Activated CD8-positive, alpha-beta memory T cell treated with anti-CD3 and anti-CD28 coated beads, Interleukin-2, amount 50 U/mL, for 24 hours (primary cell): Measurements from ENCODE around the gene PRKCD.

Experiments used
- DNase-seq: peaks from one replicate; pipeline ENCODE4 v3.0.0-alpha.2; 2020; ENCODE audit errors: extremely low read depth

The PRKCD gene

DNA sequence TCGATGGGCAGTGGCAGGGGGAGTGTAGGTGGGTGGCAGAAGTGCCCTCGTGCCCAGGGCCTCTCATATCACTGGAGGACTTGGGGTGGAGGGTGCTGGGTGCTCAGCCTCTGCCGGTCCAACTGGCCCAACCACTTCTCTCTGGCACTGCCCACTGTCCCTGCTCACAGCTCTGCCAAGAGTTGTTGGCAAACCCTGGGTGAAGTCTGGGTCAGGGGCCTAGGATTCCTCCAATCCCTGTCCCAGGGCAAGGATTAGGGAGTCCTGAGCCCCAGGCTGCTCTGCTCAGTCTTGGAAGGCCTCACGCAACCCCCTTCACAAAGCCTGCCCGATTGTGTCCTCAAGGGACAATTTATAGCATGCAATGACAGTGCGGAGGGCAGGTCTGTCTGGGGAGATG, 5.2 kb upstream of the PRKCD start:
- DNase-seq: no peak

DNA sequence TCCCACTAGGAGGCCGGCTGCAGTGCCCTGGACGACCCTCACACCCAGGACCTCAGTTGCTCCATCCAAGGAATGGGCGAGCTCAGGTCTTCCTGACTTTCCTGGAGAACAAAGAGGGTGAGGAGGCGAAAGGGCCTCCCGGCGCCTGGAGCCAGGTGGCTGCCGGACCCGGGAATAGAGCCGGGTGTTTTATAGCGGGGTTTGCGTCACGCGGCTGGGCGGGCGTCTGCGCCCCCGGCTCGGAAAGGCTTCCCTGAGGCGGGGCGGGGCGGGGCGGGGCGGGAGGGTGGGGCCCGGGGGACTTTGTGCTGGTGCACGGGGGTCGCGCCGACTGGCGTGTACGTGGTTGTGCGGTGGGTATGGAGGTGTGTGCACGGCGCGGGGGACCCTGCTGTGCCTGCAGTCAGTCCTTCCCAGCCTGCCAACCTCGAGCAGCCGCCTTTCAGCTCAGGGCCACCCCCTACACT, 4.6 kb upstream of the PRKCD start:
- DNase-seq: no peak

DNA sequence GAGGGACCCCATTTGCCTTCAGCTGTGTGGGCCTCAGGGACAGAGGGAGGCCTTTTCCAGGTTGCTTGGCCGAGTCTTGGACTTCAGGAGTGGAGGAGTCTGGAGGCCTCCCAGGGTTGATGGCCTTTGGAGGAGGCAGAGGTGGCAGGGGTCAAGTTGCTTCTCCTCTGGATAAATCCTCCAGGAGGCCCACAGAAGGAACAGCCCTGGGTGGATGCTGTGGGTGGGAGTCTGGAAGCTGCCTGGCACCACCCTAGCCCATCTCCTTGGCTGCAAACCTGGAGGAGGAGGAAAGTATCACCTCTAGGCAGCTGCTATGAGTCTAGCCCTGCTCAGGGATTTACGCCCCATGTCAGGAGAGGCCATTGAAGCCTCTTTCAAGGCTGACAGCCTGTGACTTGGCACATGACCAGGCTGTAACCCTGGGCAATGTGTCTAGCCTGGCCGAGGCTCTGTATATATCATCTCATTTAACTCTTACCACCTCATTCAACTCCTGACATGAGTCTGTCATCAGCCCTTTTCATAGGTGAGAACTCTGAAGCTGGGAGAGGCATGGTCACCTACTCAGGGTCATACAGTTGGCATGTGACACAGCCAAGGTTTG, 2.9 kb upstream of the PRKCD start:
- no peak for DNase-seq

DNA sequence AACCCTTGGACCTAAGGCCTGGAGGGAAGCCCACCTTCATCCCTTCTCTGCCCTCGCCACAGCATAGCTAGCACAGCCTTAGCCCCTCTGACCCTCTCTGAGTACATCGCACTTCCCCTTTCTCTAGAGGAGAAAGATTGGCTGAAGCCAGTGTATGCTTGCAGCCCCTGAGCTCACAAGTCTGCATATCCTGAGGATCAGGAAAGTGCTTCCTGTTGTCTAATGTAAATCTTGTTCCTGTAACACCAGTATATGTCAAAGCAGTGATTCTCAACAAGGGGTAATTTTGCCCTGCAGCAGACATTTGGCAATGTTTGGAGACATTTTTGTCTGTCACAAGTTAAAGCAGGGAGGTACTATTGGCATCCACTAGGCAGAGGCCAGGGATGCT, 2.2 kb upstream of the PRKCD start:
- DNase-seq: no peak

DNA sequence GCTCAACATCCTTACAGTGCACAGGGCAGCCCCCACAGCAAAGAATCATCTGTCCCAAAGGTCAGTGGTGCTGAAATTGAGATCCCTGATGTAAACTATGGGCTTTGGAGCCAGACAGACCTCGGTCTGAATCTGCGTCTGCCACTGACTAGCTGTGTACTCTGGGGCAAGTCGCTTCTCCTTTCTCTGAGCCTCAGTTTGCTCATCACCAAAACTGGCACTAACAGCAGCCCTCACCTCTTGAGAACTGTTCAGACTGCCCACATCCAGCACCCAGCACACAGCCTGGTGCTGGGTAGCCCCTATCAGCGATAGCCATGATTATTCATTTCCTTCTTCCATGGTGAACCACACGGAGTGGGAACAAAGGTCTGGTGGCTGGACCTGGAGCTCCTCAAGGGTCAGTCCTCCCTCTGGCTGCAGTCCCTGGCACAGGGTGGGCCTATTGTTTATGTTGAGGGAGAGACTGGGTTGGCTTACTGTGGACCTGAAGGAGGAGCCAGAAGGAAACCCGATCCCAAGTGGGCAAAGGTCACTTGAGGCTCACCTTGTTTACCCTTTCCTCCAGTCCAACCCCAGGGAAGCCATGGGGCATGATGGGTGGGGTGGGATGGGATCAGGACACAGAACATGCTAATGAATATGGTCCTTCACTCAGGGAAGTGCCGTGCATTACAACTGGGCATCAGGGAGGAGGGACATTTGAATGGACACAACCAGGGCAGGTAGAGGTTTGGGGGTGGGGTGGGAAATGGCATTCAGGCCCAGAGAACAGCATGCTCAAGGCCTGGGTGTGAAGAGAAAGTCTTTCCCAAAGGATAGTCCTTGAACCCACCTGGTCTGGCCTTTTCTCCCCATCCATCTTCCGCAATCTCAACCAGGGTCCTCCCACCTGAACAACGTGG, 1.6 kb upstream of the PRKCD start:
- DNase-seq: no peak

DNA sequence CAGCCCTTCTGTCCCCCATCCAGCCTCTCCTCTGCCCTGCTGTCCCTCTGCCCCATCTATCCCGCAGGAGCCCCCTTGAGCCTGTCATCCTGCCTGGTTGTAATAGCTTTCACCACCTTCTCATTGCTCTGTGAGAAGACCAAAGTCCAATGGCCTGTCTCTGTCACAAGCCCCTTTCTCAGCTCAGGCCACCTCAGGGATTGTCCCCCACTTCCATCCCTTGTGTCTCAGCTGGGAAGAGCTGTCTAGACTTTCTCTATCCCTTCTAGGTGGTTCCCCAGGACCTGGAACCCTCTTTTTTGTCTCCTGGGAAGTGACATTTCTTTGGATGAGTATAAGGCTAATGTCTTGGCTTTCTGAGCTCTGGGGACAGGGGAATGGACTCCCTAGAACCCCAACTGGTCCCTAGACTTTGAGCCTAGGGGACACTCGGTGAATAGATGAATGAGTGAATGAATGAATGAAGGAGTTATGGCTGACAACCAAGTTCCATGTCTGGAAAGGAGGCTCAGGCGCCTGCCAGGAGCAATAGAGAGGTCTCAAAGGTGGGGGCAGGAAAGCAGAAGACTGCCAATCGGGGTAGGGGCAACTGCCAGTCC, 849 bp upstream of the PRKCD start:
- DNase-seq: no peak

DNA sequence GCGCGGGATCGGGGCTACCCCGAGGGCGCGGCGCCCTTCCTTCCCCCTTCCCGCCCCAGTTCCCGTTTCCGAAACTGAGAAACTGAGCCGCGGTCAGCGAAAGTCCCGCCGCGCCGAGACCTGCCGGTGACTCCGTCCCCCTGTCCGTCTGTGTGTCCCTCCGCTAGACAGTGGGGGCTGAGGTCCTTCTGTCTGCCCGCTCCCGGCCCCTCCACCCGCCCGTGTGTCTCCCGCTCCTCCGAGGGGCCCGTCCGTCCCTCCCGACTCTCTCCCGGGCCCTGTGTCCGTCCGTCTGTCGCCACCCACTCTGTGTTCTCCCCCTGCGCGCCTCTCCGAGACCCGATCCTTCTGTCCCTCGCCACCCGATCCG, 426 bp downstream of the PRKCD start:
- no peak for DNase-seq

DNA sequence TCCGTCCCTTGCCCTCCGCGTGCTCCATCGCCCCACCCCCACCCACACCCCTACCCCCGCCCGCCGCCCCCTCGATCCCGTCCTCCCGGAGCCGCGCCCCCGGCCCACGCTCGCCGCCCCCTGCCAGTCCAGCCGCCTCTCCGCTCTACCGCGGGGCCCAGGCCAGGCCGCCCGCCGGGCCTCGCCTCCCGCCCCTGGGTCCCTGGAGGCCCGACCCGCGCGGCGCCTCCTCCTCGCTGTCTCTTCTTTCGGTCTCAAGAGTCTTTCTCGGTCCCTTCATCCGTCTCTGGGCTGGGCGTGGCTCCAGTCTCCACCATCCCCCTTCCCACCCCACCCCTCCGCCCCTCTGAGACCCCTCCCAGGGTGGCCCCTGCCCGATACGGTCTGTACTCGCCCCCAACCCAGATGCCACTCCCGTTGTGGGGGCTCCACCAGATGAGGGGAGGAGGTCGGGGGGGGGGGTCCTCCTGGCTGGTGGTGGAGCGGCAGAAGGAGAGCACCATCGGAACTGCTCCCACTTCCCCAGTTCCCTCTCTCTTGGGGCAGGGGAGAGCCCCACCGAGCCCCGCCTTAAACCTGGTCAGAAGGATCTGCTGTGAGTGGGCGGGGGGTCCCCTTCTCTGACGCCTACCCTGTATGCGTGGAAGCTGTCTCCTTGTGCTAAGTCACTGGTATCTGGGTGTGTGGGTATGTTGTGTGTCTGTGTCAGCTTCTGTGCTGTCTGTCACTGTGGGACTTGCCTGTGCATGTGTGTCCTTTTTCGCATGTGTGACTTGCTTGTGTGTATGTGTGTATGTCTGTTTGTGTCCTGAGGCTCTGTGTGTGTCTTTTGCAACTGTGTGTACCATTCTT, 1.0 kb downstream of the PRKCD start:
- no peak for DNase-seq

DNA sequence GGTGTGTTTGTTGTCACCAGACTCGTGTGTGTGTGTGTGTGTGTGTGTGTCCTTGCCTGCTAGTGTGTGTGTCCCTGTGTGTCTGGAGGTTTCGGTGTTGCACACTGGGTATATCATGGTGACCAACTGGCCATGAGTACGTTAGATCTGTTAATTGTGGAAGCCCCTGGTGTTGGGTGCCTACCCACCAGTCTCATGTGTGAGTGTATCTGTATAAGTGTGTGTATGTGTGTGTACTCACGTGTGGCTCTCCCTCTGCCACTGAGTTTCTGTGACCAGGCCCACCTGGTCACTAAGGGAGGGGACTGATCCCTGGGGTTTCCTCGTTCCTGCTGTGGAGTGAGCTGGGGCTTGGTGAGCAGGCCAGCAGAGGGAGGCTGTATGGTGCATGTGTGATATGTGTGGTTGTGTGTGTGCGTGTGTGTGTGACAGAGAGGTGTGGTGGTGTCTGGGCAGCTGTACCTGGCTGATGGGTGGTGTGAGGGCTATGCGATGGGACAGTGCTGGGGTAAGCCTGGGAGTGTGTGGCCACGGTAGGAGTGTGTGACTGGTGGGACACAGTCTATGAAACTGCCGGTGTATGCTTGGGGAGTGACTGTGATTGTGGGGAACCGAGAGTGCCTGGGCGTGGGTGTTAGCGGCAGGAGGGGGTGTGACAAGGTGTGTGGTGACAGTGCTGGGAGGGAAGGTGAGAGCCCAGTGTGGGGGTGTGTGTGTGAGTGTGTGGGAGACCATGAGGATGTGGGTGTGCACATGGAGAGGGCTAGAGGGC, 1.8 kb downstream of the PRKCD start:
- DNase-seq: no peak

DNA sequence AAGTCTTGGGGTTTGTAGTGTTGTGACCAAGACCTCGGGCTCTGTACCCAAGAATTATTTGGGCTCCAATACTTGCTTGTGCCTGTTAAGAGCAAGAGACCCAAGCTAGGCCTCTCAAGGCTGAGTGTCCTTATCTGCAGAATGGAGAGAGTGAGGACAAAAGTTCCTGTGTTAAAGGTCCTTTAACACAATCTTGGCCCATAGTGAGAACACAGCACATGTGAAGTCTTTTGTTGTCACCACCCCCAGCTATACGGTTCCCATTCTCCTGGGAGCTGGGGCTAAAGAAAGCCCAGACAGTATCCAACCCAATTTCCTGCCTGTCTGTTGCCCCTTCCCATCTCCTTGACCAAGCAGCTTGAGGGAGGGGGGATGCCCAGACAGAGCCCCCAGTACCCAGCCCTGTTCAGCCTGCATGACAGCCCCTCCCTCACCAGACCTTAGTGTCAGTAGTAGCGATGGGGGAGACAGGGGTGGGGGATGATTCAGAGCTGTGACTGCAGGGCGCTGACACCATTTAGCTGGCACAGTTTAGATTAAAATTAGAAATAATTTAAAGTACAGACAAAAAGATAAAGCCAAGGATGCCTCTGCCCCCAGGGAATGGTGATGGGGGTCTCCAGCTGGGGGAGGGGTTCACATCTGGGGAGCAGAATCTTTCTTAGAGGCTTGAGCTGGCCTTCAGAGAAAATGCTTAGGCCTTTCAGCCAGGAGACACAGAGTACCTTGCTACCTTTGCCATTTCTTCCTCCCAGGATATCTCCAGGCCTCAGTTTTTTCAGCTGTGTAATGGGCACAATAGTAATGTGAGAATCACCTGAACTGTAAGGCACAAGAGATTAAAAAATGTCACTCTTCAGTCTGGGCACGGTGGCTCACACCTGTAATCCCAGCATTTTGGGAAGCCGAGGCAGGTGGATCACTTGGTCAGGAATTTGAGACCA, 2.7 kb downstream of the PRKCD start:
- DNase-seq: no peak

DNA sequence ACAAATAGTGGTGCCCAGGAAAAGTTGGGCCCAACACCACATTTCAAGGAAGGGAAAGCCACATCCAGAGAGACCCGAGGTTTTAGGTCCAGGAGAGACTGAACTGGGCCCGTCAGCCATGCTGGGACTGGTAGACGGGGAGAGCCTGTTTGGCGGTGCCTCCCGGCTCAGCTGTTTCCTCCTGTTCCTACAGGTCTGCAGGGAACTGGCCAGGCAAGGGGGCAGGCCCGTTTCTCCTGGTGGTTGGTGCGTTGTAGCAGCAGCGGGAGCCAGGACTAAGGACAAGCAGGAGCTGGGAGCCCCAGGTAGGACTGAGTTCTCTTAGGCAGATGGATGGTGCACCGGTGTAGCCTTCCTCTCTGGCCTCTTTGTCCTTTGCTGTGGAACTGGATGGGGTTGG, 3.9 kb downstream of the PRKCD start:
- DNase-seq: no peak

DNA sequence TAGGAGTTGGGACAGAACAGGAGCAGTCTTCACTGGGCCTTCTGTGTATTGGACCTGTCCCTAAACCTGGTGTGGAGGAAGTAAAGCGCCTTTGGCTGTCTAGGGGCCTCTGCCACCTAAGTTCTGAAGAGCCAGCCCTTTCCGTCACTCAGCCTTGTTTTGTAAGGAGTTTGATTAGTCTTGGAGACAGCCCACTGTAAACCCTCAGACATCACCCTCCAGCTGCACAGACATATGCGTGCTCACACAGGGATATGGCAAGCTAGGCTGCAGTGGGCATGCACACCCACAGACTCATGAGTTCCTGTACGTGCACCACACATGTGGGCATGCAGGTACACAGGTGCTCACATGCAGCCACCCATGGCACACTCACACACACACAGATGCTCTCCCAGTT, 5.2 kb downstream of the PRKCD start:
- no peak for DNase-seq

DNA sequence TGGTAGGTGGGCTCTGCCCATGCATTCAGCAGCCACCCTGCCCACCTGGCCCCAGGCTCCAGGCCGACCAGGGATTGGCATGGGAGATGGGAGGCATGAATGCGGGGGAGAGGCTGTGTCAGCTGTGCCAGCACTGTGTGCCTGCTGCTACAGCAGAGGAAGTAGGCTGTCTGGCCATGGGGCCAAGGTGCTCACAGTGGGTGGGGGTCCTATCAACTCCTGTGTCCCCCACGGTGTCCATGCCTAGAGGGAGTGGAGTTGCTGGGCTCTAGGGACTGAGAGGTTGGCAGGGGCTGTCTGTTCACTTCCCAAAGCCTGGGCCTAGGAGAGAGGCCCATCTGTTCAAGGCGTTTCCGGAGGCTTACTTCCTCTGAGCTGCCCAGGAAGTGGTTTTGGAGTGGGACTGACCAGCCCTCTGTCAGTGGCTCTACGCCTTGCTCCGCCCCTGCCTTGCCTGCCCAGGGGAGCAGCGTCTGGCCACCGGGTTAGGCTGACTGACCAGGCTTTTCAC, 5.8 kb downstream of the PRKCD start:
- no peak for DNase-seq

DNA sequence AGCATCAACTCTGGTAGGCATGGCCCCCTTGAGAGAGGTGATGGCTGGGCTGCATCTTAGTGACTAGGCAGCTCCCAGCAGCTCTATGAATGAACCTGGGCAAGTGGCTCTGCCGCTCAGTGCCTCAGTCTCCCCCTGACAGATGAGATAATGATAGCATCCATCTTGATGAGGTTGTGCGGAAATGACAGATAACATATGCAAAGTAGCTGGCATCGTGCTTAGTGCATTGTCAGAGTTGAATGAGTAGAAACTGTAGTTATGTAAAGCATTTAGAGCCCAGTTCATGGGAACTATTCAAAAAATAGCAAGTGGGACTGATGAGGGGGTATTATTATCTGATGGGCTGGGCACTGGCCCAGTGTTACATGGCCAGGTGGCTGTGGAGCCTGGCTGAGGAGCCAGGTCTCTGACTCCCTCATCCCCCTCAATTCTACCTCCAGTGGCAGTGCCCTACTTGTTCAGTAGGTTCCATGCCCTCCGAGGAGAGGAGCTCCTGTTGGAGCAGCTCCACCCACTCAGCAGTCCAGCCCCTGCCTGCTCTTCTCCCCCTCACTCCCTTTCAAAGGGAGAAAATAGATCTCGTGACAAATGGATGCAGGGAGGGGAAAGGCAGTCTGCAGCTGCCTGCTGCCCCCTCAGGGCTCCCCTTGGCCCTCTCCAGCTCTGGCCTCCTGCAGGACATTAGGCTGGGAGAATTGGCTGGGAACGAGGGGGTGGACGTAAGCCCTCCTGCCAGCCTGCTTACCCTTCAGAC, 6.6 kb downstream of the PRKCD start:
- DNase-seq: no peak

DNA sequence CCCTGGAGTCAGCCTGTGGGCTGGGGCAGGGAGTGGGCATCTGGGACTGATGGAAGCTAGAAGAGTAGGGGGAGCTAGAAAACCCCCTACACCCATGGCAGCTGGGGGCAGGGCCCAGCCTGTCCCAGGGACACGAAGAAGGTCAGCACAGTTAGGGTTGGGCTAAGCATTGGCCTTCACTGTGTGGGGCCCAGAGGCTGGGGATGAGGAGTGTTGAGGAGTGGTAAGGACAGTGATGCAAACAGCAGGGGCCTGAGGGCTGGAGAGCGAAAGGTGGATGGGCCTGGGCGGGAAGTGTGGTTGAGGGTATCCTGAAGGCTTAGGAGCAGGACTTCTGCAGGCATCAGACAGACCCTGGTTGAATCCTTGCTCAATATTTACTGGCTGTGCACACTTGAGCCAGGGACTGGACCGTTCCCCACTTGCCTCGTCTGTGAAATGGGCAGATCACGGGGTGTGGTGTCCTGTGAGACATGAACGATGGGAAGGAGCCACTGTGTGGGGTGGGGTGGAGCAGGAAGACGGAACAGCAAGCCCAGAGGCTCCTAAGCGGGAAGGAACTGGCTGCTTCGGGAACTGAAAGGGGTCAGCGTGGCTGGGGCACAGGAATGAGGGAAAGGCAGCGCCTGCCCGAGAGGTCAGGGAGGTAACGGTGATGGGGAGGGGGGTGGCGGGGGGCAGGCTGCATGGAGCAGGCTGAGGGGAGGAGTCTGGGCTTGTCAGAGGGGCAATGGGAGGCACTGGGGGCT, 7.3 kb downstream of the PRKCD start:
- DNase-seq: no peak

DNA sequence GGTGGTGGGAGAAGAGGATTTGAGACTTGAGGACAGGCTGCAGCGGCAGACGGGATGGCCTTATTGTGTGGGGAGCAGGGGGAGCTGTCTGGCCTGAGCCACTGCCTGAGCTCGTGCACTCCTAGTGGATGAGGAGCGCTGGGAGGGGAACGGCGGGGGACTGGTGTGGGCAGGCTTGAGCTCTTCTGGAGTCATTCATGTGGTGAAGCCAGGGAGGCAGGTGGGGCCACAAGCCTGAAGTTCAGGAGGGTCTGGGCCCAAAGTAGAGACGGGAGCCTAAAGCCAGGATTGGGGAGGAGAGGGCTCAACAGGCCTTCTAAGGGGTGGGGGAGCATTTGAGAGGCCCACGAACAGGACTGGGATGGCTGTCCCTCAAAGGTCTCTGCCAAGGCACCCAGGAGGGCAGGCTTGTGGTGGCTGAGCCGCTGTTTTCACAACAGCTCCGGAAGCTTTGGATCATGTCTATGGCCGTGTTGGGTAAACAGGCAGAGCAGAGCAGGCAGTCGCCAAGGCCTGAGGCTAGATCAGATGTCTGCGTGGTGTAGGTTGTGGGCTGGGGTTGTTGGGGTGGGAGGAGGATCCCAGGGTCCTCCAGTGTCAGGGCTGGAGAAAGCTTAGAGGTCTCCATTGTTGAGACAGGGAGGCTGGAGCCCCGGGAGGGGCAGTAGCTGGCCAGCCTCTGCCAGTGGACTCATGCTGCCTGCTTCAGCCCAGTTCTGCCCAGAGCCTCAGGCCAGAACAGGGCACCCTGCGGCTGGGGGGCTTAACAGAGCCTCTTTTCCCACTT, 8.2 kb downstream of the PRKCD start:
- no peak for DNase-seq

DNA sequence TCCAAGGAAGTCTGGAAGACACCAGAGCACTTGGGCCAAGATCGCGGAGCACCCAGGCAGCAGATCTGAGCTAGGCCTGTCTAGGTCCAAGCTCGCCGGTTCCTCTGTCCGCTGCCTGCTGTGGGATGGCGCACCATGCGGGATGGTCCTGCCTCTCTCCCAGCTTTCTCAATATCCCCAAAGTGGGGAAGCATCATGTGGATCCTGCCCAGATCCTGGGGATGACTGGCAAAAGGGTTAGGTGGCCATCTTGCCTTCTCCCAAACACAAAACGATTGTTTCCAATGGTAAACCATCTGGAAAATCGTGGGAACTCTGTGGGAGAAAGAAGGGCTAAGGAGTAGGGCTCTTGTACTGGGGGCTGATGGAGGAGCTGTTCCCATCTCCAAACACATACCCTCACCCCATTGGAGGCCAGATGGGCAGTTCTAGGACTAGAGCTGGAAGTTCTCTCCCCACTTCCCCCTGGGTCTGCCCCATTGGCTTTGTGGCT, 8.9 kb downstream of the PRKCD start:
- no peak for DNase-seq
